HuH-7.5 (cell line): Measurements from ENCODE around the gene LRRC47.
"Not testable (repeated sequence)": the region's sequence is repeated elsewhere in the genome, so short reads cannot be mapped to it uniquely, and the experiment has no call there.

ENCODE experiments used
- DNase-seq: peaks from one replicate; pipeline ENCODE4 v3.0.0; 2011; ENCODE audit warnings: low spot score

LRRC47 gene

GRCh38 chr1:3814771-3815561 lies 18.7 kb upstream of the LRRC47 start:
- no peak for DNase-seq

- DNase-seq, result no peak
These were observed 17.8 kb upstream of the LRRC47 start for GRCh38 chr1:3814065-3814464.

- no peak for DNase-seq
These were observed 15.3 kb upstream of the LRRC47 start for GRCh38 chr1:3811595-3811911.

GRCh38 chr1:3810149-3810761 lies 14.0 kb upstream of the LRRC47 start:
- DNase-seq, result not testable (repeated sequence)

- DNase-seq, result no peak
These were observed 13.4 kb upstream of the LRRC47 start for GRCh38 chr1:3809680-3810079.

- DNase-seq, result no peak
These were observed 11.5 kb upstream of the LRRC47 start for GRCh38 chr1:3807769-3808168.

GRCh38 chr1:3805038-3805437 lies 8.7 kb upstream of the LRRC47 start:
- no peak for DNase-seq

GRCh38 chr1:3804627-3804944 lies 8.3 kb upstream of the LRRC47 start:
- DNase-seq, result not testable (repeated sequence)

GRCh38 chr1:3803905-3804626 lies 7.8 kb upstream of the LRRC47 start:
- DNase-seq, result no peak

GRCh38 chr1:3800795-3801194 lies 4.5 kb upstream of the LRRC47 start:
- not testable (repeated sequence) for DNase-seq

GRCh38 chr1:3799976-3800685 lies 3.8 kb upstream of the LRRC47 start:
- no peak for DNase-seq

- DNase-seq, result no peak
These were observed 664 bp downstream of the LRRC47 start for GRCh38 chr1:3795453-3796214.

- DNase-seq, result no peak
These were observed 5.3 kb downstream of the LRRC47 start for GRCh38 chr1:3790952-3791351.

- no peak for DNase-seq
These were observed 5.8 kb downstream of the LRRC47 start for GRCh38 chr1:3790500-3790923.

- DNase-seq, result no peak
These were observed 6.6 kb downstream of the LRRC47 start for GRCh38 chr1:3789421-3790300.

GRCh38 chr1:3788756-3789420 lies 7.4 kb downstream of the LRRC47 start:
- no peak for DNase-seq

GRCh38 chr1:3787745-3788605 lies 8.3 kb downstream of the LRRC47 start:
- DNase-seq, result no peak

- no peak for DNase-seq
These were observed 9.0 kb downstream of the LRRC47 start for GRCh38 chr1:3787349-3787715.
